Endothelial cell of umbilical vein (primary cell): ENCODE results near the gene USP48. TPM values are rescaled to one million over a fixed set of nuclear protein-coding genes. Genes with fewer than 3 reads are reported as not detected.

Experiments used
- BruUV-seq: library from RNA; stranded (reverse); fragments of 400-500 nt; replicated peaks from 2 replicates; lab custom pipeline; 2021; lab: Mats Ljungman, UMichigan
- CTCF ChIA-PET: fragments of 300-600, 350-600 bp; sonication (Branson Sonifier 250); formaldehyde crosslinking; loops from one replicate; lab custom pipeline; 2021; ENCODE audit warnings: antibody characterized with exemption, inconsistent platforms; lab: Charles Lee
- POLR2A ChIA-PET: fragments of 300-600, 350-600 bp; sonication (Branson Sonifier 250); formaldehyde crosslinking; loops from one replicate; lab custom pipeline; 2021; ENCODE audit warnings: antibody characterized with exemption, inconsistent platforms; lab: Charles Lee
- DNase-seq: peaks from one replicate; pipeline ENCODE4 v3.0.0-alpha.2; 2011; ENCODE audit warnings: low read depth, low spot score
- FAIRE-seq: peaks from 2 replicates; lab custom pipeline; 2011; peaks lifted over from hg19 to GRCh38; lab: Jason Lieb, UNC
- H2AFZ ChIP-seq: 2 replicates; pipeline ENCODE4 v1.6.0; 2012; ENCODE audit warnings: low read depth, low read length, control low read depth, inconsistent platforms
- H3K27ac ChIP-seq: 2 replicates; pipeline ENCODE4 v1.5.1; 2011; ENCODE audit warnings: low read depth, mild to moderate bottlenecking, control low read depth, low read length, moderate library complexity; ENCODE audit not compliant: insufficient read depth
- H3K27me3 ChIP-seq, 2 experiments: 2 replicates each; pipeline versions ENCODE4 v1.6.0 to v1.6.1; 2011; ENCODE audit warnings: low read length in 2 of 2, mixed read lengths in 1 of 2; ENCODE audit not compliant: control insufficient read depth in 2 of 2, insufficient read depth in 2 of 2
- H3K36me3 ChIP-seq, 2 experiments: 2 replicates in 1 of 2; 3 replicates in 1 of 2; pipeline ENCODE4 v1.5.1; 2011; ENCODE audit warnings: low read length in 2 of 2, mild to moderate bottlenecking in 1 of 2, moderate library complexity in 1 of 2; ENCODE audit not compliant: control insufficient read depth in 2 of 2, insufficient read depth in 2 of 2; ENCODE audit errors: extremely low read depth in 1 of 2
- H3K4me1 ChIP-seq: 3 replicates; pipeline ENCODE4 v1.5.1; 2011; ENCODE audit warnings: mild to moderate bottlenecking, low read length; ENCODE audit not compliant: control insufficient read depth, insufficient read depth; ENCODE audit errors: extremely low read depth
- H3K4me2 ChIP-seq: 2 replicates; pipeline ENCODE4 v1.6.1; 2011; ENCODE audit warnings: low read length, control low read depth, mixed read lengths; ENCODE audit not compliant: insufficient read depth
- H3K4me3 ChIP-seq, 3 experiments: fragments of 200-600 bp in 1 of 3; sonication (generic), shearing (Covaris generic) in 1 of 3; replicated peaks in 1 of 3; 2 replicates each; pipeline ENCODE4 v1.5.1; 2011 to 2016; ENCODE audit warnings: control low read depth in 3 of 3, low read length in 3 of 3, mild to moderate bottlenecking in 2 of 3, inconsistent platforms in 1 of 3, low read depth in 1 of 3, moderate library complexity in 1 of 3; ENCODE audit not compliant: insufficient read depth in 1 of 3
- H3K79me2 ChIP-seq: 2 replicates; pipeline ENCODE4 v1.6.0; 2012; ENCODE audit warnings: low read length, inconsistent platforms; ENCODE audit not compliant: control insufficient read depth, insufficient read depth
- H3K9ac ChIP-seq: replicated peaks from 2 replicates; pipeline ENCODE3; 2011; ENCODE audit warnings: low read length, control low read depth; ENCODE audit not compliant: insufficient read depth; ENCODE audit errors: extremely low read depth
- H3K9me1 ChIP-seq: replicated peaks from 3 replicates; pipeline ENCODE4 v1.6.0; 2011; ENCODE audit warnings: mild to moderate bottlenecking, low read length; ENCODE audit not compliant: control insufficient read depth, insufficient read depth; ENCODE audit errors: extremely low read depth
- H3K9me3 ChIP-seq: replicated peaks from 2 replicates; pipeline ENCODE4 v1.5.1; 2012; ENCODE audit warnings: low read length, inconsistent platforms; ENCODE audit not compliant: control insufficient read depth, insufficient read depth
- H4K20me1 ChIP-seq: replicated peaks from 2 replicates; pipeline ENCODE3; 2011; ENCODE audit warnings: mild to moderate bottlenecking, low read length; ENCODE audit not compliant: control insufficient read depth, insufficient read depth; ENCODE audit errors: extremely low read depth
- EZH2 ChIP-seq: IDR thresholded peaks from 2 replicates; pipeline ENCODE4 v1.6.1; 2012; ENCODE audit warnings: borderline replicate concordance, low read depth, mild to moderate bottlenecking, moderate library complexity, low read length, inconsistent platforms; ENCODE audit not compliant: severe bottlenecking
- FOS ChIP-seq: IDR thresholded peaks from 2 replicates; pipeline ENCODE4 v1.6.1; 2011; ENCODE audit warnings: mild to moderate bottlenecking, low read length, moderate library complexity, borderline replicate concordance; ENCODE audit not compliant: insufficient read depth
- GATA2 ChIP-seq: IDR thresholded peaks from 2 replicates; pipeline ENCODE4 v1.7.0; 2011; ENCODE audit warnings: low read depth, mild to moderate bottlenecking, moderate library complexity, mixed read lengths, low read length; ENCODE audit not compliant: insufficient read length, insufficient read depth
- JUN ChIP-seq: IDR thresholded peaks from 2 replicates; pipeline ENCODE4 v1.6.1; 2011; ENCODE audit warnings: borderline replicate concordance, low read depth; ENCODE audit not compliant: insufficient read length, insufficient read depth
- MYC ChIP-seq: IDR thresholded peaks from one replicate; pipeline ENCODE4 v1.6.1; 2011; ENCODE audit warnings: mild to moderate bottlenecking, low read depth, low read length
- POLR2A ChIP-seq: IDR thresholded peaks from 2 replicates; pipeline ENCODE4 v1.6.1; 2012; ENCODE audit warnings: low read depth, mild to moderate bottlenecking, control low read depth, low read length
- POLR2AphosphoS5 ChIP-seq: IDR thresholded peaks from 2 replicates; pipeline ENCODE4 v1.6.1; 2012; ENCODE audit warnings: low read depth, mild to moderate bottlenecking, control low read depth, low read length, moderate library complexity; ENCODE audit not compliant: insufficient read depth
- dilution Hi-C: fragments of 300-500 bp; cut with MboI; formaldehyde crosslinking; loops from one replicate; pipeline ENCODE4 v1.15.0; 2019; ENCODE audit warnings: low sequenced_read_pairs; ENCODE audit not compliant: extremely low pct_ligation_motif_present
- intact Hi-C: fragments of 100-400 bp; cut with micrococcal nuclease; formaldehyde crosslinking; loops from one replicate; pipeline ENCODE4 v1.10.0; 2022
- polyA plus RNA-seq, 4 experiments: library from polyadenylated mRNA; depleted of rRNA in 3 of 4; stranded (reverse) in 3 of 4; unstranded in 1 of 4; fragments of >200 nt; gene quantifications; 2 replicates each; pipeline versions ENCODE4 v1.2.1 to v1.2.3, GENCODE V29; 2011 to 2012; ENCODE audit warnings: missing spikeins in 1 of 4
- total RNA-seq: library from RNA; stranded (reverse); gene quantifications from 2 replicates; pipeline ENCODE4 v1.2.3, GENCODE V29; 2021
- TF ChIP-seq, protein P1 (sequence below), 2 donors: IDR thresholded peaks; 1 replicate in 1 of 2; 2 replicates in 1 of 2; pipeline ENCODE4 v1.5.1; 2011; ENCODE audit warnings: low read length in 2 of 2, mild to moderate bottlenecking in 2 of 2, moderate library complexity in 2 of 2, control low read depth in 1 of 2, inconsistent platforms in 1 of 2, low read depth in 1 of 2; ENCODE audit not compliant: insufficient read depth in 1 of 2; ENCODE audit errors: extremely low read depth in 1 of 2
- TF ChIP-seq, protein P2 (sequence below): IDR thresholded peaks from 2 replicates; pipeline ENCODE4 v1.6.1; 2011; ENCODE audit not compliant: insufficient read depth, insufficient read length

The USP48 gene
- total and polyA plus RNA-seq, 2 donors (not counting 3 experiments of a cell fraction or from before 2014, with no cell fraction given), result 27.2 to 149 TPM

DNA sequence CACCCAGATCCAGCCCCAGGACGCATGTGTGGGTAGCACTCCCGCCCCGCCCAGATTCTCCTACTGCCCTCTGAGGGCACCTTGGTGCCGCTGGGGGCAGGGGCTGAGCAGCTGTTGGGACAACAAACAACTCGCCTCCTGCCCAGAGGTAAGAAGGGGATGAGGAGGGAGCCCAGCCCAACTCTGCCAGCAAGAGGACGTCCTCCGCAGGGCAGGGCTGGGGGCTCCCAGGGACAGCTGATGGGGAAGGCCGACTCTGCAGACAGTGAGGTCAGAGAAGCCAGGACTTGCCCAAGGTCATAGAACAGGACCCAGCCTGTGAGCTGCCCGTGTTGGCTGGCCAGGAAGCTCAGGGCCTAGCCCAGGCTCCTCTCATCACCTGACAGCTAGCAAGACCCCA lies 132.5 kb downstream of the USP48 start:
- CTCF ChIA-PET, result interaction anchor here (1.1 to 7.2 kb wide), 3 partner anchors 9 to 280 kb away, joined by 3 to 34 read pairs (median 5); no protein-coding TSS in a partner anchor
- no peak for FAIRE-seq

DNA sequence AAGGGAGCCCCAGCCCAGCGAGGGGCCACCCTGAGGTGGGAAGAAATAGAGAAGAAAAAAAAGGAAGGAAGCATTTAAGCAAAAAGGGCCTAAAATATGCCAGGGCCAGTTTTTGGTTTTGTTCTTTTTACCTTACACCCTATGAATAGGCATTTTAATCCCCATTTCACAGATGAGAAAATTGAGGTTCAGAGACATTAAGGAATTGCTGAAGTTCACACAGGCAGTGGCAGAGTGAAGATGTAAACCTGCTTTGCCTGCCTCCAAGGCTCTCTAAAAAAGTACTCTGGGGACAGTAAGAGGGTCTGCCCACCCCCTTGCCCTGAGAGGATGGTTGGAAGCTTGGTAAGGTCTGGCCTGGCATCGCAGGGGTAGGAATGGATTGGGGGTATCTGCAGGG lies 133.6 kb downstream of the USP48 start:
- H3K27me3 ChIP-seq, result peaks cover 16 to 20% of the 10 kb centered on the region in 2 experiments
- FAIRE-seq, result no peak

More for the DNA sequence above, 132.5 kb downstream of the USP48 start:
- intact Hi-C loops (no loop called here), dilution Hi-C loops (no loop called here)
- H3K27ac ChIP-seq, result no peak overlapping the region
- no peaks in the 10 kb centered on the region for H3K79me2 ChIP-seq
- TF ChIP-seq JUN, result no peak
- no peak for TF ChIP-seq GATA2
- TF ChIP-seq, protein P1, sequence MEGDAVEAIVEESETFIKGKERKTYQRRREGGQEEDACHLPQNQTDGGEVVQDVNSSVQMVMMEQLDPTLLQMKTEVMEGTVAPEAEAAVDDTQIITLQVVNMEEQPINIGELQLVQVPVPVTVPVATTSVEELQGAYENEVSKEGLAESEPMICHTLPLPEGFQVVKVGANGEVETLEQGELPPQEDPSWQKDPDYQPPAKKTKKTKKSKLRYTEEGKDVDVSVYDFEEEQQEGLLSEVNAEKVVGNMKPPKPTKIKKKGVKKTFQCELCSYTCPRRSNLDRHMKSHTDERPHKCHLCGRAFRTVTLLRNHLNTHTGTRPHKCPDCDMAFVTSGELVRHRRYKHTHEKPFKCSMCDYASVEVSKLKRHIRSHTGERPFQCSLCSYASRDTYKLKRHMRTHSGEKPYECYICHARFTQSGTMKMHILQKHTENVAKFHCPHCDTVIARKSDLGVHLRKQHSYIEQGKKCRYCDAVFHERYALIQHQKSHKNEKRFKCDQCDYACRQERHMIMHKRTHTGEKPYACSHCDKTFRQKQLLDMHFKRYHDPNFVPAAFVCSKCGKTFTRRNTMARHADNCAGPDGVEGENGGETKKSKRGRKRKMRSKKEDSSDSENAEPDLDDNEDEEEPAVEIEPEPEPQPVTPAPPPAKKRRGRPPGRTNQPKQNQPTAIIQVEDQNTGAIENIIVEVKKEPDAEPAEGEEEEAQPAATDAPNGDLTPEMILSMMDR (IDR thresholded peaks at IDR 0.05; ENCODE audit: extremely low read depth in 1 of 2, insufficient read depth in 1 of 2, low read depth in 1 of 2, low read length in 2 of 2), result no peak
- TF ChIP-seq POLR2A, result no peak
- TF ChIP-seq EZH2, result no peak
- no peaks in the 10 kb centered on the region for H4K20me1 ChIP-seq
- H3K9me1 ChIP-seq, result no peaks in the 10 kb centered on the region
- H3K4me3 ChIP-seq, result no peak overlapping the region
- peaks cover 16 to 22% of the 10 kb centered on the region in 2 experiments for H3K27me3 ChIP-seq
- POLR2A ChIA-PET, result no interaction called here
- no peak overlapping the region for H3K9ac ChIP-seq
- DNase-seq, result no peak
- no peak overlapping the region for H3K4me2 ChIP-seq
- BruUV-seq, result no TSS peak
- H2AFZ ChIP-seq, result no peak overlapping the region
- H3K9me3 ChIP-seq, result no peaks in the 10 kb centered on the region
- H3K4me1 ChIP-seq, result peaks cover 3% of the 10 kb centered on the region
- no peaks in the 10 kb centered on the region for H3K36me3 ChIP-seq

More for the DNA sequence above, 133.6 kb downstream of the USP48 start:
- no peak for DNase-seq
- intact Hi-C loops (no loop called here), dilution Hi-C loops (no loop called here)
- ChIA-PET CTCF (interaction anchor here (1.1 to 7.2 kb wide), 3 partner anchors 8 to 279 kb away, joined by 3 to 34 read pairs (median 5); no protein-coding TSS in a partner anchor), POLR2A (no interaction called here)
- no peak overlapping the region for H3K27ac ChIP-seq
- TF ChIP-seq MYC (no peak), POLR2A (no peak), EZH2 (no peak), POLR2AphosphoS5 (no peak), FOS (no peak), GATA2 (no peak), JUN (no peak)
- TF ChIP-seq, protein P1 (IDR thresholded peaks at IDR 0.05; ENCODE audit: extremely low read depth in 1 of 2, insufficient read depth in 1 of 2, low read depth in 1 of 2, low read length in 2 of 2), result no peak
- TF ChIP-seq, protein P2, sequence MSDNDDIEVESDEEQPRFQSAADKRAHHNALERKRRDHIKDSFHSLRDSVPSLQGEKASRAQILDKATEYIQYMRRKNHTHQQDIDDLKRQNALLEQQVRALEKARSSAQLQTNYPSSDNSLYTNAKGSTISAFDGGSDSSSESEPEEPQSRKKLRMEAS, result no peak
- peaks cover 3% of the 10 kb centered on the region for H3K4me1 ChIP-seq
- H3K4me2 ChIP-seq, result no peak overlapping the region
- H3K9ac ChIP-seq, result no peak overlapping the region
- no peaks in the 10 kb centered on the region for H3K36me3 ChIP-seq
- no peaks in the 10 kb centered on the region for H3K79me2 ChIP-seq
- H4K20me1 ChIP-seq, result no peaks in the 10 kb centered on the region
- H3K9me1 ChIP-seq, result no peaks in the 10 kb centered on the region
- H3K9me3 ChIP-seq, result no peaks in the 10 kb centered on the region
- H3K4me3 ChIP-seq, result no peak overlapping the region
- H2AFZ ChIP-seq, result no peak overlapping the region
- no TSS peak for BruUV-seq
